Skeletal muscle cell (primary cell): ENCODE results near the gene LHX3.

Experiments
- DNase-seq: peaks from one replicate; pipeline ENCODE4 v3.0.0-alpha.2; 2010; ENCODE audit warnings: low read depth
- H3K4me3 ChIP-seq: 2 replicates; pipeline ENCODE4 v1.5.1; 2011; ENCODE audit warnings: low read depth, mild to moderate bottlenecking, control low read depth, low read length, moderate library complexity

The LHX3 gene

DNA sequence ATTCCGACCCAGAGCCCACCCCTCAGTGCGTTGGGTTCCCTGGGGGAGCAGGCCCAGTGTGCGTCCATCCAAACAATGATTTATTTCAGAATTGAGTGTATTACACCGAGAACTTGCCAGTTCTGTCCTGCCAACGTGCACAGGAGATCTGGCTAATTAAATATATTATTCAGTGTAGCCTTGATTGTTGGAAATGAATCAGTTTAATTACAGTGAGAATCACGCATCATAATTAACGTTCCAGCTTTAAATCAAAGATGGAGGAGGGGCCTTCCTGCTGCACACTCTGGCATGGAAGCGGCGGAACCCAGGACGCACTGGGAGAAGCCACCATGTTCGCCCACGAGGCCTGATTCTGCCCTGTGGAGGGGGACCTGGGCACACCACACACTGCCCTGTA lies 55.6 kb downstream of the LHX3 start:
- H3K4me3 ChIP-seq: no peak overlapping the region
- DNase-seq: no peak

DNA sequence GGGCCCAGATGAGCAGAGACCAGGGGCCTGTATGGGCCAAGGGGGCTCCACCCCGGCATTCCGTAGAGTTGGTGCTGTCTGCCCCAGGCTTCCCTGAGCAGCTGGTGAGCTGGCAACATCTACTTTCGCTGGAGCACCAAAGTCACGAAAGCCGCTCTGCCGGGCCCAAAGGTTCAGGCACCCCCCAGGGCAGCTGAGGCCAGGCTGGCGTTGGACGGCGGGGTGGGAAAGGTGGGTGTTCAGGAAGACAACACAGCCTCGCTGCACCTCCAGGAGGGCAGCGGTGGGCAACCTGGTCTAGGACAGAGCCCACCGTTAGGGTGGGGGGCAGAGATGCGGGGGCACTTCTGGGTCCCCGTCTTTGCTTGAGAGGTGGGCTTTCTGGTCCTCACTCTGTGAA lies 56.2 kb downstream of the LHX3 start:
- no peak for DNase-seq

DNA sequence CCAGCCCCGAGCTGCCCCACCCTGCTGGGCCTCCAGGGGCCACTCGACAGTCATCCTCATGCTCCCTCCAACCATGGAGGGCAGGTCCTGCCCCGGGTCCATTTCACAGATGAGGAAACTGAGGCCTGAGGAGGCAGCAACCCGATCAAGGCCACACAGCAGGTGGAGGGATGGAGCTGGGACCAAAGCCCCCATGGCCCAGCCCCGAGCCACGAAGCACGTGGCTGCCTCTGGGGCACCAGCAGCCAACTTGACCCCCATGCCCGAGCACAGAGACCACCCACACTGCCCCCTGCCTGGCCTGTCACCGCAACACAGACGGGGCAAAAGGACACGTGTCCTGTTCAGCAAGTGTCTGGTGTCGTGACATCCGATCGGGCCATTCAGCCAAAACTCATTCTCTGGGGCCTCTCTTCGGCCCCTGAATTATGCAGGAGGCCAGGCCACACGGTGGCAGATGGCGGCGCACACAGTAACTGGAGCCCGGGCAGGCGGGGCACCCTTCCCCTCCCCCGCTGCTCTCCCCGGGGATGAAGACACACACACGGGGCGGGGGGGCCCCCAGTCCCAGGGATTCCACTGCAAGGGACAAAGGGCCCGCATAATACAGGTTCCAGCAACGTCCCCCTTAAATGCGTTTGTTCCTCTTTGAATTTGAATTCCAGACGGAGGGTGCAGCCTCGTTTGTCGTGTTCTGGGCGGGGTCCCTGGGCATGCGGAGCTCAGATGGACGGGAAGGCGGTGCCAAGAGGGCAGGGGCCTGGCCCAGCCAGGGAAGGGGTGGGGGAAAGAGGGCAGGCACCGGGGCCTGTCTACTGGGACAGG lies 56.8 kb downstream of the LHX3 start:
- DNase-seq: no peak
- H3K4me3 ChIP-seq: no peak overlapping the region

More for the DNA sequence above, 56.2 kb downstream of the LHX3 start:
- no peak overlapping the region for H3K4me3 ChIP-seq

DNA sequence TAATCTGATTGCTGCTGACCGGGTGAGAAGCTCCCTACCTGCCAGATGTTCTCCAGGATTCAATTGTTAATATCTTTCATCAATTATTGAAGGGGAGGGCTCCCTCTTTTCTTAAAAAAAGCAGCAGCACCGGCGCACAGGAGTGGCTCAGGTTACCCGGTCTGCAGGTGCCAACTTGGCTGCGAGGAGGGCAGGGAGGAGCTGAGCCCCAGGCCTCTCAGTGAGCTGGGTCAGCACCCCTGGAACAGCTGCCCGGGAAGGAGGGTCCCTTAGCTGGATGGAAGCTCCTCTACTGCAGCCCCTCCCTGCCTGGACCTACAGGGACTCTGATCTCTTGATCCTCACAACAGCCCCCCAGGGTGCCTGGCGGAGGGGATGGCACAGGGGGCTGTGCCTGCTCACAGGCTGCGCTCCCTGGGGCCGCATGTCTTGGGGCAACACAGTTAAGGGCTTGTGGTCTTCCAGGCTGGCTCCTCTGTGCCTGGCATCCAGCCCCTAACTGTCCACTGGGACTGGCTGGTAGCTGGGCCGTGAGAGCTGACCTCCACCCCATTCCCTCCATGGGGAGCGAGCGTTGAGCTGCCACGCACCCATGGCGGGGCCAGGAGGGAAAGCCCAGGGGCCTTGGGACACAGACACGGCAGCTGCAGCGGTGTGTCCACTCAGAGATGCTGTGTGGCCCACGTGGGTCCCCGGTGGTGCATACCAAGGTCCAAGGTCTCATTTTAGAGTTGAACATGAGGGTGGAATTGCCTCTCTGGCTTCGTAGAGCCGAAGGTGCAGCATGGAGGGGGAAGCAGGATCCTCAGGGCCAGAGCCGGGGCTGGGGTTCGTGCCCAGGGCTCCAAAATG lies 57.7 kb downstream of the LHX3 start:
- no peak overlapping the region for H3K4me3 ChIP-seq
- DNase-seq: no peak
